Osteoblast (primary cell): ENCODE measurements around the gene HDAC4. TPM values are rescaled to one million over a fixed set of nuclear protein-coding genes. Genes with fewer than 3 reads are reported as not detected.

Experiments
- DNase-seq: peaks from one replicate; pipeline ENCODE4 v3.0.0; 2011; ENCODE audit warnings: low spot score, mixed read lengths; ENCODE audit not compliant: insufficient read length; ENCODE audit errors: missing footprints
- H2AFZ ChIP-seq: 2 replicates; pipeline ENCODE4 v1.6.0; 2011; ENCODE audit warnings: mild to moderate bottlenecking, low read length
- H3K27ac ChIP-seq: 2 replicates; pipeline ENCODE4 v1.5.1; 2011; ENCODE audit warnings: mild to moderate bottlenecking, low read depth, low read length, moderate library complexity
- H3K27me3 ChIP-seq: 2 replicates; pipeline ENCODE4 v1.6.0; 2012; ENCODE audit warnings: mild to moderate bottlenecking, control low read depth, inconsistent platforms, low read length, moderate library complexity; ENCODE audit not compliant: insufficient read depth
- H3K36me3 ChIP-seq: 2 replicates; pipeline ENCODE4 v1.5.1; 2011; ENCODE audit warnings: mild to moderate bottlenecking, low read length, control low read depth, moderate library complexity; ENCODE audit not compliant: insufficient read depth
- H3K4me1 ChIP-seq: 2 replicates; pipeline ENCODE4 v1.5.1; 2011; ENCODE audit warnings: mild to moderate bottlenecking, low read length, control low read depth, moderate library complexity; ENCODE audit not compliant: insufficient read depth
- H3K4me2 ChIP-seq: 2 replicates; pipeline ENCODE4 v1.6.0; 2011; ENCODE audit warnings: mild to moderate bottlenecking, low read length; ENCODE audit not compliant: insufficient read depth
- H3K4me3 ChIP-seq: fragments of 200-600 bp; sonication (generic); 3 replicates; pipeline ENCODE4 v1.5.1; 2012; ENCODE audit warnings: mild to moderate bottlenecking, low read length, inconsistent platforms; ENCODE audit not compliant: insufficient read depth
- H3K79me2 ChIP-seq: 2 replicates; pipeline ENCODE4 v1.6.0; 2012; ENCODE audit warnings: mild to moderate bottlenecking, low read length, control low read depth, inconsistent platforms; ENCODE audit not compliant: insufficient read depth
- H3K9me3 ChIP-seq: 2 replicates; pipeline ENCODE4 v1.5.1; 2011; ENCODE audit warnings: low read depth, low read length, control low read depth
- H4K20me1 ChIP-seq: 2 replicates; pipeline ENCODE4 v1.6.0; 2012; ENCODE audit warnings: mild to moderate bottlenecking, low read length, control low read depth; ENCODE audit not compliant: insufficient read depth
- total RNA-seq: library from RNA; depleted of rRNA; stranded (reverse); fragments of >200 nt; gene quantifications from 2 replicates; pipeline ENCODE4 v1.2.3, GENCODE V29; 2012
- TF ChIP-seq, protein P1 (sequence below): IDR thresholded peaks from 2 replicates; pipeline ENCODE4 v1.5.1; 2011; ENCODE audit warnings: mild to moderate bottlenecking, low read depth, low read length, moderate library complexity; ENCODE audit errors: extremely low read depth

Gene HDAC4
- total RNA-seq, 1 donor = 30.8 TPM

DNA sequence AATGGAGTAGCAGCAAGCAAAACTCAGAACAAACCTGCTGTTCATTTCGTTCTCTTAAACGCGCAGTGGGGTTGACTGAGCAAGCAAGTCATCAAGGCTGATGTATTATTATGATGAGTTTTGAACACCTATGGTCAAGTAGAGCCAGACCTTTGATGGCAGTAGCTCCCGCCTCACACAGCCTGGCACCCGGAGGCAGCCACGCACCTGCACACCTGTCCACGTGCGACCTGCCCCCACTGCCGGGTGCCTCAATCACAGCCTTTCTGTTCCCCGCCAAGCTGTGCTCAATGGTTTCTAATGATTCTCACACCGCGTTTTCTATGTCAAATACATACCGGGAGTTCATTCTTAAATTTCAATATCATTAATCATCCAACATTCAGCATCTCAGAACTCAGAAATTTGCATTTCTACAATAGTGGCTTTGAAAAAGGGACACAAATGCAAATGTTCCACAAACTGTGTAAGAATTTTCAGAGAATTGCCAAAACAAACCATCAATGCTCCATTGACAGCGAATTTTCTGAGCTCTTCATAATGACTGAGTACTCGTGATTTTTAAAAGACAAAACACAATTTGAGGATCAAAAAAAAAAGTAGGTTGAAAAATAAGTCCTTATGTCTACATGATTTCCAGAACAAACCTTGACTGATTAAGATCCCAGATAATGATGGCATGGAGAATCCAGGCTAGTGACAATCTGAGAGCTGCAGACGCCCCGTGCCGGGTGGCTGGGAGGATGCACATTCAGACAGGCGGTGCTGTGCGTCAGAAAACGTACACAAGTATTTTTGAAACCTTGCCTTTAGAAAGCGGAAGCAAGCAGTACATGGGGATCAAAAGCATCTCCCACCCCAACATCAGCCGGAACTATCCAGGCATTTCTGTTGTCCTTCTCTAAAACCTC lies 56.6 kb downstream of the HDAC4 start:
- DNase-seq = no peak
- H3K36me3 ChIP-seq = no peaks in the 10 kb centered on the region
- H3K9me3 ChIP-seq = no peaks in the 10 kb centered on the region
- H3K4me2 ChIP-seq = no peak overlapping the region
- H3K4me3 ChIP-seq = no peak overlapping the region
- H3K79me2 ChIP-seq = peaks cover 13% of the 10 kb centered on the region
- TF ChIP-seq, protein P1, sequence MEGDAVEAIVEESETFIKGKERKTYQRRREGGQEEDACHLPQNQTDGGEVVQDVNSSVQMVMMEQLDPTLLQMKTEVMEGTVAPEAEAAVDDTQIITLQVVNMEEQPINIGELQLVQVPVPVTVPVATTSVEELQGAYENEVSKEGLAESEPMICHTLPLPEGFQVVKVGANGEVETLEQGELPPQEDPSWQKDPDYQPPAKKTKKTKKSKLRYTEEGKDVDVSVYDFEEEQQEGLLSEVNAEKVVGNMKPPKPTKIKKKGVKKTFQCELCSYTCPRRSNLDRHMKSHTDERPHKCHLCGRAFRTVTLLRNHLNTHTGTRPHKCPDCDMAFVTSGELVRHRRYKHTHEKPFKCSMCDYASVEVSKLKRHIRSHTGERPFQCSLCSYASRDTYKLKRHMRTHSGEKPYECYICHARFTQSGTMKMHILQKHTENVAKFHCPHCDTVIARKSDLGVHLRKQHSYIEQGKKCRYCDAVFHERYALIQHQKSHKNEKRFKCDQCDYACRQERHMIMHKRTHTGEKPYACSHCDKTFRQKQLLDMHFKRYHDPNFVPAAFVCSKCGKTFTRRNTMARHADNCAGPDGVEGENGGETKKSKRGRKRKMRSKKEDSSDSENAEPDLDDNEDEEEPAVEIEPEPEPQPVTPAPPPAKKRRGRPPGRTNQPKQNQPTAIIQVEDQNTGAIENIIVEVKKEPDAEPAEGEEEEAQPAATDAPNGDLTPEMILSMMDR = no peak
- H3K4me1 ChIP-seq = peaks cover 4% of the 10 kb centered on the region
- H2AFZ ChIP-seq = no peak overlapping the region
- H3K27me3 ChIP-seq = no peaks in the 10 kb centered on the region
- H4K20me1 ChIP-seq = peaks cover 11% of the 10 kb centered on the region
- H3K27ac ChIP-seq = no peak overlapping the region

- H3K36me3 ChIP-seq = no peaks in the 10 kb centered on the region
- no peak overlapping the region for H3K4me2 ChIP-seq
- DNase-seq = no peak
- no peak overlapping the region for H3K4me3 ChIP-seq
- H3K27me3 ChIP-seq = no peaks in the 10 kb centered on the region
- peaks cover 11% of the 10 kb centered on the region for H4K20me1 ChIP-seq
- H3K27ac ChIP-seq = no peak overlapping the region
- TF ChIP-seq, protein P1 = no peak
- no peaks in the 10 kb centered on the region for H3K9me3 ChIP-seq
- H3K4me1 ChIP-seq = peaks cover 4% of the 10 kb centered on the region
- H2AFZ ChIP-seq = no peak overlapping the region
- H3K79me2 ChIP-seq = peaks cover 13% of the 10 kb centered on the region
Observed at GRCh38 chr2:239343460-239343859, 57.4 kb downstream of the HDAC4 start.

DNA sequence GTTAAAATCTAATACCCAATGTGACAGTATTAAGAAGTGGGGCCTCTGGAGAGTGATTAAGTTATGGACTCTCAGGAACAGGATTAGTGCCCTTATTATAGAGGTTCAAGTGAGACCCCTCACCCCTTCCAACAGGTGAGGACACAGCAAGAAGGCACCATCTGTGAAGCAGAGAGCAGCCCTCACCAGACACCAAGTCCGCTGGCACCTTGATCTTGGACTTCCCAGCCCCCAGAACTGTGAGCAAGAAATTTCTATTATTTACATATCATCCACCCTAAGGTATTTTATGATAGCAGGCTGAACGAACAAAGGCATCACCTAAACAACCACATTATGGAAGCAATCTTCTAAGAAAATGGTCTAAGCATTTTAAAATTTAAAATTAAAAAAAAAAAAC lies 59.0 kb downstream of the HDAC4 start:
- Histone ChIP-seq H3K4me1 (no peaks in the 10 kb centered on the region), H2AFZ (no peak overlapping the region), H3K27me3 (no peaks in the 10 kb centered on the region), H3K4me3 (no peak overlapping the region), H3K27ac (no peak overlapping the region), H3K79me2 (peaks cover 14% of the 10 kb centered on the region), H3K9me3 (no peaks in the 10 kb centered on the region), H3K4me2 (no peak overlapping the region), H3K36me3 (no peaks in the 10 kb centered on the region), H4K20me1 (peaks cover 17% of the 10 kb centered on the region)
- TF ChIP-seq, protein P1 = no peak
- DNase-seq = no peak

DNA sequence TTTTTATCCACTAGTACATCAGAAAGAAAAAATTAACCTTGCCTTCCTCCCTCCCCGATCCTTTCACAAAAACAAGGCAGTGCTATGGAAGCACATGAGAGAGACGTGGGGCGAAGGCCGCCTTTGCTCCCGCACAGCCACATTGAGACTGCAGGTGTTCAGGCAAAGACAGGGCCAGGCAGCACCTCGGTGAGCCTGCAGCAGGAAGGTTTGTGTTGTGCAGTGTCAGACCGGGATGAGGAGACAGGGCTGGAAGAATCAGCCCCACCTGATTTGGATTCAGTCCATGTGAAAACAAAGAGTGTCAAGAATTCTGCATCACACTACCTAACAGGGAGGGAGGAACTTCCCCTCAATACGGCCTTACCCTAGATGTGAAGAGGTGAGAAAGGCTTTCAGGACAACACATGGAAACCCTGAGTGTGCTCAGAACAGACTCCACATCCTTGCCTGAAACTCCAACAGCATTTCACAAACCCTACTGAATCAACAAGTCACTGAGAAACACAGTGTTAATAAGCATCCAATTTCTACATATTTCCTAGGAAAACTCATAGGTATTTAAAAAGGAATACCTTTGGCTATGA lies 59.6 kb downstream of the HDAC4 start:
- H2AFZ ChIP-seq = no peak overlapping the region
- DNase-seq = no peak
- no peak overlapping the region for H3K4me3 ChIP-seq
- H3K4me1 ChIP-seq = no peaks in the 10 kb centered on the region
- peaks cover 10% of the 10 kb centered on the region for H3K79me2 ChIP-seq
- H3K27ac ChIP-seq = no peak overlapping the region
- no peaks in the 10 kb centered on the region for H3K9me3 ChIP-seq
- TF ChIP-seq, protein P1 = no peak
- peaks cover 19% of the 10 kb centered on the region for H4K20me1 ChIP-seq
- no peaks in the 10 kb centered on the region for H3K27me3 ChIP-seq
- no peak overlapping the region for H3K4me2 ChIP-seq
- H3K36me3 ChIP-seq = no peaks in the 10 kb centered on the region
